NCI-H510A treated with DMSO at 0.1 percent for 48 hours (cell line): Measurements from ENCODE around the gene UBE2E2.

Experiments
- DNase-seq: peaks from one replicate; lab custom pipeline; 2025; lab: John Stamatoyannopoulos, UW

The UBE2E2 gene

DNA sequence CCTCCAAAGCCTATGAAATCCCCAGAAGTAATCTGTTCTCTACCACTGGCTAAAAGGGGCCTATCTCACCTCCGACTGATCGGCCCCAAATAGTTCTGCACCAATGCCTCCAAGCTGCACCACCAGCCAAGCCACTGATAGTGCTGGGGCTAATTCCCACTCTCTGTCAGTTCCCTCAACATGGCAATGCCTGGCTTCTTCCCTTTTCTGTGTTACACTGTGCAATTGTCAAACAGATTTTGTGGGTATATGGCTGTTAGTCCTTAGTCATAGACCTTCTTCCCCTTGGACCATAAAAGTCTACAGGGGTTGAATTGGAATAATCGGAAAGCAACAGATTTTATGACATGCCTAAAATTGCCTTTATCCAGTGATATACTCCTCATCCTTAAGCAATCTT is 9.3 kb upstream of the UBE2E2 start:
- no peak for DNase-seq

DNA sequence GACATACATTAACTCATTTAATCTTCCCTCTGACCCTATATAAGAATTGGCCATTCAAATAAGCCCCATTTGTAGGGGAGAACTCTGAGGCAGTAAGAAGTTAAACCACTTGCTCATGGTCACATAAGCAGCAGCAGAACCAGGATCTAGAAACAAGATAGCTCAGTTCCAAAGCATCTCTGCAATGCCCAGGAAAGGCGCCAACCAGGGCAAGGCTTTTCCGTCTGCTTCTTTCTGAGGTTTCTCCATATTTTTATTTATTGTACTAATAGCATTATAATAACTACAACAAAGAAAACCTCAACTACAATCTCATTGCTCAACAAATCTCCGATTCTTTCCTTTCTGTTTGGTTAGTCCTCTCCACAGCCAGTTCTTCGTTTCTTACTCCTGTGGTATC is 4.3 kb upstream of the UBE2E2 start:
- no peak for DNase-seq

DNA sequence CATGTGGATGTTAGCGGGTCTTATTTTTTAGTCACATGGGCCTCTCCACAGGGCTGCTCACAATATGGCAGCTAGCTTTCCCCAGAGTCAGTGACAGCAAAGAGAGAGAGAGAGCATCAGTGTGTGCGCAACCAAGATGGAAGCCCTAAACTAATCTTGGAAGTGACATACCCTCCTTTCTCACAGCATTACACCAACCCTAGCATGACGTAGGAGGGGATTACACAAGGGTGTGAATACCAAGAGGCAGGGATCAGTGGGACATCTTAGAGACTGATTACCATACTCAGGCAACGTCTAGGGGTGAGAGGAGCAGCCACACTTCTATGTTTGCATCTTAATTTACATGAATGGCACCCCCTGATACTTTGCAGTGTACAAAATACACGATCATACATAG is 3.5 kb upstream of the UBE2E2 start:
- no peak for DNase-seq

DNA sequence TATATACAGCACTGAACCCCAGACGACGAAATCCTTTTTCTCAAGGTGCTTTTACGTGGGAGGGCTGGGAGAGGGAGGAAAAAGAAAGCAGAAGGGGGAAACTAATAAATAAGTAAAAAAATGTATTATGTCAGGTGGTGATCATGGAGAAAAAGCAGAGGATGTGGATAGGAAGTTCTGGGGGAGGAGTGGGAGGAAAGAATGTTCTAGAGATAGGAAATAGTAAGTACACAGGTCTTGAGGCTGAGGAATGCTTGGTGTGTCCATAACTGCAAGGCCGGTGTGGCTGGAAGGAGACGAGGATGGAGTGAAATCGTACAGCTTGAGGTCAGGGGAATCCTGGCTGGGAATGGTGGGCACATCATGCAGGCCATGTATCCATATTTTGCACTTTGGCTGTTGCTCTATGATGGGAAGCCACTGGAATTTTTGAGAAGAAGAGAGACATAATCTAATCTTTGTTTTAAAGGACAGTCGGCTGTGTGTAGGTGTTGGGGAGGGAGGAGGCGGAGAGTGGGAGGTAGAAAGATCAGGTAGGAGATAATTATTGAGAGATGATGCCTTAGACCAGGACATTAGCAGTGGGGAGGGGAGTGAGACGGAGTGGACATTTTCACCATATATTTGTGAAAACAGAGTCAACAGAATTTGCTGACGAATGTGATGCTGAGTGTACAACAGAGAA is 1.8 kb upstream of the UBE2E2 start:
- DNase-seq = no peak

DNA sequence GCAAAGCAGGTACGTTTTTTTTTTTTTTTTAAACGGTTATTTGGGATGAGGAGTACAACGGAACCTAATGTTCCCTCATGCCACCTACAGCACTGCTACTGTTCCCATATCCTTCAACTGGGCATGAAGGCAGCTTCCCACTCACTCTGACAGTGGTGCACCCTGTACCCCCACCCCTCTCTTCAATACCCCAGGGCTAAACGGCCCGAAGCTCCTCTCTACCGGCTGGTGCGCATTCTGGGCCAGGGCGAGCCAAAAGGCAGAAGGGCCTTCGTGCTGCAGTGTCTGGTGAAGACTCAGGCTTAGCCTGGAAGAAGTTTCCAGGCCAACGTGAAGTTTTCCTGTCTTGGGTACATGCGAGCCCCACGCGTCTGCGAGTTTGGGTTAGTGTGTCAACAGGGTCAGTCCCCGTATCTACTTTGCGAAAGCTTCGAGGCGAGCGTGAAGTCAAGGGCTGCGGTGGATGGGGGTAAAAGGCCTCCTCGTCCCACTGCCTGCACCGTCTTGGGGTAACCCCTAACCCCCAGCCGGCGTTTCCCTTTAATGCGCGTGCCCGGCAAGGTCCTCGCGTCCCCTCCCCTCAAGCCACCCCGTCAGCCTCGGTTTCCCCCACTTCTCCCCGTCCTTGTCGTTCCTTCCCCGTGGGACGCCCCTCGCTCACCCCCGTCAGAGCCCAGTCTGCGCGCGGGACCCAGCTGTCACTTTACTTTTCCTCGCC is 765 bp upstream of the UBE2E2 start:
- no peak for DNase-seq

DNA sequence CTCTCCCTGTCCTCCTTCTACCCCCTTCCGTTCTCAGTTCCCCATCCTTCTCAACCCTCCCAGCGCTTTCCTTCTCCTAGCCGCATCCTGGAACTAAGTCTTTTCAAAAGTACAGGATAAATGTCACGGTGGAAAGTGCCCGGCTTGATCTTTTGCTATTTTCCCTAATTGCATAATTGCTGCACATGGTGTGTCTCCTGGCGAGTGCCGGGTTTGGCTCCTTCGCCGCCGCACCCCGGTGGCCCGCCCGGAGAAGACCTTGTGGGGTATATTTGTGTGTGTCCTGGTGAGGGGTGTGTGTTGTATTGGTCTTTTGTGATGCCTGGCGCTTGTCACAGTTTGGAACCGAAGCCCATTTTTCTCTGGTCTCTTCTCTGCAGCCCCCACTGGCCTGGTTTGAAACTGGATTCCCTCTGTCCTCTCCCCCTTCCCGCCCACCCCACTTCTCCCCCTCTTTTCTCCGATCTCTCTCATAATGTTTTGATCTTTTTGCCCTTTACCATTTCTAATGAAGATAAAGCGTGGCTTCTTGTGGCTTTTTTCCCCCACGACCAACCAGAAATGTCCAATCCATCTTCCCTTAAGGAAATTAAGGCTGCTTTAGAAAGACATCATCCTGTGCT is 692 bp downstream of the UBE2E2 start:
- no peak for DNase-seq

DNA sequence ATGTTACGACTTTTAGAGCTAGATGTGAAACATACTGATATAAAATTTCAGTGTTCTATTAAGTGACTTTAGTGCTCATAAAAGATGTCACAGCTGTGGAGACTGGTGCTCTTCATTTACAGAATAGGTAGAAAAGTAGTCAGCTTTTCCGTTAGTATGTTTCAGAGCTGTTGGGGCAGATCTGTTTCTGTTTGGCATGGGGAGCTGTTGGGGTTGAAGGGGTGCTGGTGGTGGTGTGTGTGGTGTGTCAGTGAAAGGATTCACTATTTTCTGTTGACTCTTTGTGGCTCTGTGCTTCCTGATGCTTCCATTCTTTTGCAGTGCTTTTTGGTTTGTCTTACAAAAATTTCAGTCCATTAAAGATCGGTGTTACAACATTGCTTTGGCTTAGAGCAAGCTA is 3.2 kb downstream of the UBE2E2 start:
- DNase-seq = no peak

DNA sequence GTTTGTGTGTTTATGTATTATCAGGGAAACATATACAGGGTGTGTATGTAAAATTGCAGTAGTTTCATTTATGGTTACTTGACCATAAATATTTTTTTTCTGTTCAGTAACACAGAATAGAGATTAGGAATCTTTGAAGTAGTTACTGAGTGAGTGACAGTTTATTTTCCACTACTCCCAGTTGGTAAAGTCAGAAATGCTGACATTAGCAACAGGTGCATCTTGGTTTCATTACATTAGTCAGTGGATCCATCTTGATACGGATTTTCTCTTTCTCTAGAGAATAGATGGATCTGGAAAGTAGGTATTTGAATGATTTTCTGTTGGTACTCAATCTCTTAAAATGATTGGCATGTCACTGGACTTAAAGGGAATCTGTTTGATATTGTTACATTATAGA is 6.0 kb downstream of the UBE2E2 start:
- no peak for DNase-seq

DNA sequence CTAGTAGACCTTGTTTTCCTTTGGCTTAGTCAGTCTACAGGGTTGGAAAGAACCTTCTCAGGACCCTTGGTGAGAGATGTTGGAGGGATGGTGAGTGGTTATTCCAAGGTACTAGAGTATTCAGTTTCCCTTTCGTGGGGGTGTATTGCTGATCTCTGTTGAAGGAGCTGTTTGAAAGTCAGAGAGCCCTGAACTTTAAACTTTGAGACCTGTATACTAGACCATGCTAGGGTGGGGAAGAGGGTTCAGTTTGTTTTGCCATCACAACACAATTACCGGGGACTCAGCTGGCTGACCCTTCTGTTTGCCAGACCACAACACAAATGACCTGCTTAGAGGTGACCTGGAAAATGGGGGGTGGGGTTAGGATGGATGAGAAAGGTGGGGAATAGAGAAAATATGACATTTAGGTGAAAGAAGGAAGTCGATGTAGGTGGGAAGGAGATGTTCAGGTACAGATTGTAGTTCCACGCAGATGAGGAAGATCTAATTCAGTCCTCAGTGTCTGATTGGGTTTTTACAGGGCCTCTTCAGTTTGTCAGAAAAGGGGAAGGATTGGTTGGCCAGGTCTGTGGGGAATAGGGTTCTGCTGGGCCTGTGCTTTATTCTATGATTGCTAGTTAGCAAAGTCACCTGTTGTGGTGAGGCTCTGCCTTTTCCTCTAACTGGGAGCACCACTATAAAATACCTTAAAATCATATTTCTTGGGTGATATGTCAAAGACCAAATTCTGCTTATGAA is 6.8 kb downstream of the UBE2E2 start:
- DNase-seq = no peak

DNA sequence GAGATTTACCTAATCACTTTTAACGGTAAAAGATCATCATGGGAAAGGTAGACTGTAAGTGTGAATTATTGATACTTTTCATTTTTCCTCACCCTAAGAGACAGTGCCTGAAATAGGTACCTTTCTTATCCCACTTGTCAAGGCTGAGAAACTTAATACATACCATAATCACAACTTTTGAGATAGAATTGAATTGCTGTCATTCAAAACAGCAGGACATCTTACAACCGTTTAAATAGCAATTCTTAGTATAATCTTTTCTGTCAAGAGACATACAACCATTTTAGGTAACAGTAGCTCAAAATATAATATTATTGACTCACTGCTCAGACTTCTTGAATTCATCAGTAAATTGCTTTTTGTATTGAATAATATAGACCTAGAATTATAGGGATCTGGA is 10.7 kb downstream of the UBE2E2 start:
- no peak for DNase-seq

DNA sequence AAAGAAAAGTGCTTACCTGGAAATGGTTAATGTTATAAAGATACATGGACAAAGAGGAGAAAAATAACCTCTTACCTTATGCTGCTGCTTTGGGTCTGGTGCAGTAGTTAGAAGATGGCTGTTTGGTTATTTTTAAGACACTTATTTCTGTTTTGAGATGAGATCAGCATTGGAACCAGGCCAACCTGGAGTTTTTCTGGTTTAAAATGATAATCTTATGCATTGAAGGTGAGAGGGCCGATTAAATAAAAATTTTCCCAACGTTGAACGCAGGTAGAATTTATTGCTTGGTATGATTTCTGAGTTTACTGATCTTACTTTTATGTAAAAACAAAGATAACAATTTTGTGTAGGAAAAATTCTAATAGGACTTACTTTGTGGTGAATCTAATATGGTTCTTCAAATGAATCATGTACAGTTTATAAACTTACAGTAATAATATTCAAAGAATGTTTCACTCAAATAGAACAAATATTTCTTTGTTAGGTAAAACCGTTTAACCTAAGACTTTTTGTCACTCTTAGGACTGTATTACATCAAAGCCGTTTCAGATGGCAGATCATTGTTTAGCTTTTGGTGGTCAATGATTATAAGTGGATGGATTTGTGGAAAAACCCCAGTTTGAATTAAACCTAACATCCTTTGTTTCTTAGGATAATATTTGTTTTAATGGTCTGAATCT is 14.9 kb downstream of the UBE2E2 start:
- no peak for DNase-seq

DNA sequence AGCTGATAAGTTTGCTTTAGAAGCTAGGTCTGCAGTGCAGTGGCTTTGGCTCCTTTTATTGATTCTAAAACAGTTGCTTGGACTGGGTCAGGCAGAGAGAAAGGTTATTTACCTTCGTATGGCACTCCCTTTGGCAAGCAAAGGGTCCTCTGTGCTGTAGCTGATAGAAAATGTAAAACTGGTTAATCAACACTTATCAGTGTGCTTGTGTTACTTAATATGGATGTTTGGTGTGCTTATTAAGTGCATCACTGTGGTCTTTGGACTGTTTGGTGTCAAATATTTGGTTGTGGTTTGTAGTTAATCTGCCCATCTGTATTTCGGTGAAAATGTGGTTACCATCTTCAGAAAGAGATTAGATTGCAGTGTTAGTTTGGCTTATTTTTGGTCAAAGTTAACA is 16.0 kb downstream of the UBE2E2 start:
- DNase-seq = no peak

DNA sequence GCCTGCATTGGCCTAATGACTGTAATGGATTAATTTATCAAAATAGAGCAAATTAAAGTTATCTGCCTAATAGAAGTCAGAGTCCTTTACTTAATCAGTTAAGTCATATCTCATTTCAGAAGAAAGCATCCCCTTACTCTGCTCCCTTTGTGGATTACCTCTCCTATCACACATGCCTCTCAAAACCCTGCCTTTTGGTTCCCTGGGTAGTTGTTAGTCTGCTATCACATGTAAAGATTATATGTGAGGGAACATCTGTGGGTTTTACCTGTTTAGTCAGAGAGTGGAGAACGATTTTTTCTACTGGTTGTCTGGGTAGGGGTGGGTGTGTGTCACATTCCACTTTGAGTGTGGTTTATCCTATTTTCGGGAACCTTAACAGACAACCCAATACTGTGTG is 16.4 kb downstream of the UBE2E2 start:
- no peak for DNase-seq

DNA sequence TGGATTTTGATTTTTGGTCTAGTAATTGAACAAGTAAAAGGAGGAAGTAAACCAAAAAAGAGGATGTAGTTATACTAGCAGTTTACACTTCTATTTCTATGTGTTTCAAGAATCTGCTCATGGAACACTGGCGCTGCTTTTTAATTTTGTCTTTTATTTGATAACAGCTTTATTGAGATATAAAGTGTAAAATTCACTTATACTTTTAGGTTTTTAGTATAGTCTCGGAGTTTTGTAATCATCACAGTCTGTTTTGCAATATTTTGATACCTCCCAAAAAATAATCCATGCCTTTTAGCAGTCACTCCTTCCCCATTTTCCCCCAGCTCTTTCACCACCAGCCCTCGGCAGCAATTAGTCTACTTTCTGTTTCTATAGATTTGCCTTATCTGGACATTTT is 18.0 kb downstream of the UBE2E2 start:
- DNase-seq = no peak

DNA sequence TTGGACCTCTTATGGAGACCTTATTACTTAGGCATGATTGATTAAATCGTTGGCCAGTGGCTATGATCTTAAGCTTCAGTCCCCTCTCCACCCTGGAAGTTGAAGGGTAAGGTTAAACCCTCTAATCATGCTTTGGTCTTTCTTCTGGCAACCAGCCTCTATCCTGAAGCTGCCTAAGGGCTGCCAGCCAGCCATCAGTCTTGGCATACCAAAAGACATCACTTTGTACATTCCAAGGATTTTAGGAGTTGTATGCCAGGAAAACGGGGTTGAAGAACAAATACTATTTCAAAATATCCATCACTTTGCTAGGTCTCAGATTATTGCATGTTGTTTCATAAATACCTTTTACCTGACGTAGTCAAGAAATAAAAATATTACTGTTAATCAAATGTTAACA is 28.9 kb downstream of the UBE2E2 start:
- no peak for DNase-seq

DNA sequence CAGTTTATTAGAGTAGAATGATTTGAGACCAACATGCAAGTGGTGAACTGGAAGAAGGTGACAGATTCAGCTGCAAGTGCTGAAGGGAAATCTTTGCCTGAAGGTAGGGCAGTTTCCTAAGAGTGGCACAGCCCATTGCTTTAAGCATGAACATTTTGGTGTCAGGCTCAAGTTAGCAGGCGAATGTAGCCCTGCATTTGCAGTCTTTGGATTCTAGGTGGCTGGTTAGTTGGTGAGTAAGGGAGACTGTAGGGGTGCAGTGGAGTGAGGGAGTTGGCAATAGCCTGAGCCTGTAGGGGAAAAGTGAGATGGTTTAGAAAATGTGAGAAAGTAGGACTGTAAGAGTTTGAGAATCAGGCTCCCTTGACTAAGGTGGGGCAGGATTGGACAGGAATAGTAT is 29.7 kb downstream of the UBE2E2 start:
- no peak for DNase-seq

DNA sequence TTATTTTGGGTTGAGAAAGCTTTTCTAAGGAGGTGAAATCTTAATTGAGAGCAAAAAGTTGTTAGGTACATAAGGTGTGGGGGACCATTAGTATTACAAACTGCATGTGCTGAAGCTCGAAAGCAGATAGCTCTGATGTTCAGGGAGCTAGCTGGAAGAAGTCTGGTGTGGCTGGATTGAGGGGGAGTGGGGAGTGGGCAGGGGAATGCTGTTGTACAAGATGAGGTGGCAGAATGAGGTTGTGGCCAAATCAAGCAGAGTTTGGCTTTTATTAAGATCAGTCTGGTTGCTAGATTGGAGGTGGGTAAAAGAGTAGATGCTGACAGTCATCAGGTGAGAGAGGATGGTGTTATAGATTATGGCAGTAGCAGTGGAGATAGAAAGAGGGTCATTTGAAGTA is 32.1 kb downstream of the UBE2E2 start:
- no peak for DNase-seq

DNA sequence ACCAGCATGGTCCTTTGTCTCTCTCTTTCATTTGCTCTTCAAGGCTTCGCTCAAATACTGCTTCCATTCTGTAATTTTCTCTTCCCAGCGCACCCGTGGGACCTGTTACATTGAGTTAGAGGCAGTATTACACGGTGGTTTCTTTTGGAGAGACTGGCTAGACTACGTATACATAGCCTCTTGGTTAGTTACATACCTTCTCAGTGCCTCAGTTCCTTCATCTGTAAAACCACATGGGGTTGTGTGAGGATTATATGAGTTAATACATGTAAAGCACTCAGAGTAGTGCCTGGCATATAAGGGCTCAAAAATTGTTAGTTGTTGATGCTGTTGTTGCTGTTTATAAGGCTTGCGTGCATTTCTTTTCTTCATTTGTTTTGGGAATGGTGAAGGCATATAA is 33.8 kb downstream of the UBE2E2 start:
- DNase-seq = no peak

DNA sequence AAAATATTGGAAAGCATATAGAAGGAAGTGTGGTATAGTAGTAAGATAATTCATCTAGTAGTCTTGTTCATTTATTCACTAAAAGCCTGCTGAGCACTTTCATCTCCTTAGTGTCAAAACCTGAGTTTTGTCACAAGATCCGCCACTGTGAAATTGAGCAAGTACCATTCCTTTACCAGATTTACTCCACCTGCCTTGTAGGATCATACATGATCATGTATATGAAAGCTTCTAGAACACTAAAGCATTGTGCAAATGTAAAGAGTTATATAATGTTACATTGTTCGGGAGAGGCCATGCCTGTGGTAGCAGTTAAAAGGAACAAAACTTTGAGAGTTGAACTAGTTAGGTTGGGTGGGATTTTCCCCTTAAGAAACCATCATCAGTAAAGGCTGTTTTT is 35.0 kb downstream of the UBE2E2 start:
- DNase-seq = no peak

DNA sequence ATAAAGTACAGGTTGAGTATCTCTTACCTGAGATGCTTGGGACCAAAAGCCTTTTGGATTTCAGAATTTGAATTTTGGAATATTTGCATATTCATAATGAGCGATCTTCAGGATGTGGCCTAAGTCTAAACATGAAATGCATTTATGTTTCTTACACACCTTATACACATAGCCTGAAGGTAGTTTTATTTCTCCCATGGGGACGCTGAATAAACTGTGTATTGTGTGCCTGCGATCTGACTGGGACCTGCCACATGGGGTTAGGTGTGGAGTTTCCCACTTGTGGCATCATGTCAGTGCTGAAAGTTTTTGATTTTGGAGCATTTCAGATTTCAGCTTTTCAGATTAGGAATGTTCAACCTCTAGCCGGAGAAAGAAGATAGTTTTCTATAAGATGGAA is 35.5 kb downstream of the UBE2E2 start:
- DNase-seq = no peak

DNA sequence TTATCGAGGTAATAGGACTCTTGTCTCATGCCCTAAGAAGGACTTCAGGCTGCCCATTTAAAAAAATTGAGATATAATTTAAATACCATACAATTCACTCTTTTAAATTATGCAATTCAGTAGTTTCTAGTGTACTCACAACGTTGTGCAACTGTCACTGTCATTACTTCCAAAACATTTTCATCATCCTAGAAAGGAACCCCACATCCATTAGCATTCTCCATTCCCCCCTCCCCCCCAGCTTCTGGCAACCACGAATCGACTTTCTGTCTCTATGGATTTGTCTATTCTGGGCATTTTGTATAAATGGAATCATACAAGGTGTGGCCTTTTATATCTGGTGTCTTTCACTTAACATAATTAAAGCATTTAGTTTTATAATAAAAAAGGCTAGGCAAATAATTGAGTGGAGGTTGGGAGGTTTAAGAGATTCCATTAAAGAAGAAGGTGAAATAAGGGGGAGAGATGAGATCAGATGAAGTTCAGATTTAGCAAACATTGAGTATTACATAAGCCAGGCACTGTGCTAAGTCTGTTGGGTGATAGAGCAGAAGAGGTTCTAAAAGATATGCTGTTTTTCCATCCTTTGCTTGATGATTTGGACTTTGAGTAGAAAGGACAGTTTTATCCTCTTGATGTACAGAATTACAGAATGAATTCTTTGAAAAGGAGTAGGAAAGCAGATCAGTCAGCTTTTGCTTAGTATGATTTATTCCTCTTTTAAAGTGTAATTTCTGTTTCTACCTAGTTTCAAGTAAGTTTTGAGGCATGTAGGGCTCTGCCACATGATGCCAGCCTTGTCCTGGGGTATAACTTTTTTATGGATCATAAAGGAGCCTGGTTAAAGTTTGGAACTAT is 36.3 kb downstream of the UBE2E2 start:
- DNase-seq = no peak
